HepG2 (cell line): Measurements from ENCODE around the gene KLHL17. TPM values are rescaled to one million over a fixed set of nuclear protein-coding genes. Genes with fewer than 3 reads are reported as not detected.

ENCODE experiments used
- FLYWCH1 ChIP-seq: sonication (generic); formaldehyde crosslinking; IDR thresholded peaks from 2 replicates; pipeline ENCODE4 v1.8.1; 2023; ENCODE audit warnings: mild to moderate bottlenecking, missing genetic modification reagents
- FOSL1 ChIP-seq: sonication (generic); formaldehyde crosslinking; IDR thresholded peaks from 2 replicates; pipeline ENCODE4 v1.9.0; 2021; ENCODE audit warnings: missing genetic modification reagents, borderline replicate concordance
- HNRNPK ChIP-seq: fragments of 200-400 bp; formaldehyde crosslinking; IDR thresholded peaks from 2 replicates; pipeline ENCODE4 v1.6.1; 2018; ENCODE audit warnings: low read length, low read depth, moderate library complexity, mild to moderate bottlenecking; ENCODE audit not compliant: poor library complexity, severe bottlenecking
- IKZF4 ChIP-seq: sonication (generic); formaldehyde crosslinking; IDR thresholded peaks from 2 replicates; pipeline ENCODE4 v1.5.1; 2020; ENCODE audit warnings: borderline replicate concordance, mild to moderate bottlenecking, low read depth, missing genetic modification reagents; ENCODE audit errors: not compliant biosample characterization
- KLF13 ChIP-seq: sonication (generic); formaldehyde crosslinking; IDR thresholded peaks from 2 replicates; pipeline ENCODE4 v1.4.0; 2020; ENCODE audit warnings: mild to moderate bottlenecking, missing genetic modification reagents
- KMT2B ChIP-seq: IDR thresholded peaks from 2 replicates; pipeline ENCODE4 v1.6.1; 2016; ENCODE audit warnings: missing genetic modification reagents, missing compliant biosample characterization
- NFIC ChIP-seq: IDR thresholded peaks from 2 replicates; pipeline ENCODE4 v1.6.1; 2012; ENCODE audit warnings: mild to moderate bottlenecking, low read length, inconsistent platforms
- RARA ChIP-seq: IDR thresholded peaks from 2 replicates; pipeline ENCODE4 v1.6.1; 2016; ENCODE audit warnings: missing genetic modification reagents, missing compliant biosample characterization
- SMYD3 ChIP-seq: sonication (generic); formaldehyde crosslinking; IDR thresholded peaks from 2 replicates; pipeline ENCODE4 v1.8.1; 2023; ENCODE audit warnings: mild to moderate bottlenecking, missing genetic modification reagents
- TBX3 ChIP-seq: fragments of 450-650 bp; IDR thresholded peaks from 2 replicates; pipeline ENCODE4 v1.6.1; 2017; ENCODE audit warnings: antibody characterized with exemption, mild to moderate bottlenecking, inconsistent platforms, borderline replicate concordance
- ZBTB20 ChIP-seq: sonication (generic); formaldehyde crosslinking; IDR thresholded peaks from 2 replicates; pipeline ENCODE4 v1.8.1; 2023; ENCODE audit warnings: missing genetic modification reagents, low read depth, mild to moderate bottlenecking, borderline replicate concordance
- ZNF101 ChIP-seq: sonication (generic); formaldehyde crosslinking; IDR thresholded peaks from 2 replicates; pipeline ENCODE4 v1.4.0; 2020; ENCODE audit warnings: mild to moderate bottlenecking, low read depth, missing genetic modification reagents, borderline replicate concordance
- ZNF17 ChIP-seq: sonication (generic); formaldehyde crosslinking; IDR thresholded peaks from 2 replicates; pipeline ENCODE4 v1.5.0; 2020; ENCODE audit warnings: mild to moderate bottlenecking, missing genetic modification reagents
- ZNF30 ChIP-seq: sonication (generic); formaldehyde crosslinking; IDR thresholded peaks from 2 replicates; pipeline ENCODE4 v1.5.0; 2020; ENCODE audit warnings: mild to moderate bottlenecking, missing genetic modification reagents
- ZNF432 ChIP-seq: sonication (generic); formaldehyde crosslinking; IDR thresholded peaks from 2 replicates; pipeline ENCODE4 v1.5.0; 2020; ENCODE audit warnings: missing genetic modification reagents, mild to moderate bottlenecking, borderline replicate concordance
- ZNF546 ChIP-seq: sonication (generic); formaldehyde crosslinking; conservative IDR thresholded peaks from 2 replicates; pipeline ENCODE4 v1.8.1; 2023; ENCODE audit warnings: mild to moderate bottlenecking, missing genetic modification reagents
- ZNF562 ChIP-seq: sonication (generic); formaldehyde crosslinking; IDR thresholded peaks from 2 replicates; pipeline ENCODE4 v1.8.0; 2022; ENCODE audit warnings: missing genetic modification reagents, borderline replicate concordance
- ZNF775 ChIP-seq: sonication (generic); formaldehyde crosslinking; IDR thresholded peaks from 2 replicates; pipeline ENCODE4 v1.4.0; 2020; ENCODE audit warnings: missing genetic modification reagents, mild to moderate bottlenecking, moderate library complexity, borderline replicate concordance
- ZSCAN29 ChIP-seq: sonication (generic); formaldehyde crosslinking; conservative IDR thresholded peaks from 2 replicates; pipeline ENCODE4 v1.4.0; 2020; ENCODE audit warnings: mild to moderate bottlenecking, missing genetic modification reagents
- polyA plus RNA-seq, 8 experiments: library from polyadenylated mRNA; depleted of rRNA in 3 of 8; stranded (reverse) in 7 of 8; unstranded in 1 of 8; fragments of >200 nt; fragmentation: Illumina TruSeq in 4 of 8; extraction: Trizol in 4 of 8; gene quantifications; 2 replicates each; pipeline versions ENCODE4 v1.2.1 to v1.2.3, GENCODE V29; 2011 to 2016; ENCODE audit warnings: low read depth in 4 of 8, missing spikeins in 1 of 8, mixed read lengths in 1 of 8; ENCODE audit not compliant: insufficient read depth in 1 of 8
- total RNA-seq, 5 experiments: library from RNA; depleted of rRNA; stranded (reverse); fragments of >200 nt; fragmentation: Illumina TruSeq; extraction: Trizol; gene quantifications; 2 replicates each; pipeline ENCODE4 v1.2.3, GENCODE V29; 2016; ENCODE audit warnings: low read depth in 1 of 5
- TF ChIP-seq, protein P1 (sequence below): IDR thresholded peaks from 2 replicates; pipeline ENCODE4 v1.6.1; 2016; ENCODE audit warnings: low read depth, missing genetic modification reagents, missing compliant biosample characterization
- TF ChIP-seq, protein P2 (sequence below): sonication (generic); formaldehyde crosslinking; IDR thresholded peaks from 2 replicates; pipeline ENCODE4 v1.5.0; 2020; ENCODE audit warnings: mild to moderate bottlenecking, missing genetic modification reagents, borderline replicate concordance
- TF ChIP-seq, protein P3 (sequence below): IDR thresholded peaks from 2 replicates; pipeline ENCODE4 v1.6.1; 2016; ENCODE audit warnings: control low read depth

KLHL17 gene
- total and polyA plus RNA-seq, 2 of the 13 experiments (the other 11 are each of a cell fraction or from before 2014, with no cell fraction given) = 9.3 to 24.7 TPM

DNA sequence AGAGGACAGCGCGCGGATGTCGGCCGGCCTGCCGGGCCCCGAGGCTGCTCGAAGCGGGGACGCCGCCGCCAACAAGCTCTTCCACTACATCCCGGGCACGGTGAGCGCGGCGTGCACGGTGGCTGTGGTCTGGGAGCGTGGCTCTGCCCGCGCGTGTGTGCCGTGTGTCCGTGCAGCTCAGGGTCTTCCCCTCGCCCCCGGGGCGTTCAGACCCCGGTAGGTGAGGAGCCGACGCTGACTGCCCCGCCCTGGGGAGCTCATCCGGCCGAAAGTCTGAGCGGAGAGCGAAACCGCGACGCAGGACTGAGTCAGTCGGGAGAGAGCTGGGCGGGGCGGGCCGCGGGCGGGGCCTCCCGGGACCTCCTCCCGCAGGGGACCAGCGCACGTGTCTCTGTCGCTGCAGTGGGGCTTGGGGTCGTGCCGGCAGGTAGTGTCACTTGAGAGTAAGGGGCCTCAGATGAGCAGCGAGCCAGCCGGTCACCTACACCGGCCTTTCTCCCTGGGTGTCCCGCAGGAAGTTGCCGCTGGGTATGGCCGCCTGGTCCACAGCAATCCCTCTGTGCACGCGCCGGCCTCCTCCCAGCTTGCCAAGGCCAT lies 6.4 kb downstream of the KLHL17 start (continued):
- TF ChIP-seq, protein P1, sequence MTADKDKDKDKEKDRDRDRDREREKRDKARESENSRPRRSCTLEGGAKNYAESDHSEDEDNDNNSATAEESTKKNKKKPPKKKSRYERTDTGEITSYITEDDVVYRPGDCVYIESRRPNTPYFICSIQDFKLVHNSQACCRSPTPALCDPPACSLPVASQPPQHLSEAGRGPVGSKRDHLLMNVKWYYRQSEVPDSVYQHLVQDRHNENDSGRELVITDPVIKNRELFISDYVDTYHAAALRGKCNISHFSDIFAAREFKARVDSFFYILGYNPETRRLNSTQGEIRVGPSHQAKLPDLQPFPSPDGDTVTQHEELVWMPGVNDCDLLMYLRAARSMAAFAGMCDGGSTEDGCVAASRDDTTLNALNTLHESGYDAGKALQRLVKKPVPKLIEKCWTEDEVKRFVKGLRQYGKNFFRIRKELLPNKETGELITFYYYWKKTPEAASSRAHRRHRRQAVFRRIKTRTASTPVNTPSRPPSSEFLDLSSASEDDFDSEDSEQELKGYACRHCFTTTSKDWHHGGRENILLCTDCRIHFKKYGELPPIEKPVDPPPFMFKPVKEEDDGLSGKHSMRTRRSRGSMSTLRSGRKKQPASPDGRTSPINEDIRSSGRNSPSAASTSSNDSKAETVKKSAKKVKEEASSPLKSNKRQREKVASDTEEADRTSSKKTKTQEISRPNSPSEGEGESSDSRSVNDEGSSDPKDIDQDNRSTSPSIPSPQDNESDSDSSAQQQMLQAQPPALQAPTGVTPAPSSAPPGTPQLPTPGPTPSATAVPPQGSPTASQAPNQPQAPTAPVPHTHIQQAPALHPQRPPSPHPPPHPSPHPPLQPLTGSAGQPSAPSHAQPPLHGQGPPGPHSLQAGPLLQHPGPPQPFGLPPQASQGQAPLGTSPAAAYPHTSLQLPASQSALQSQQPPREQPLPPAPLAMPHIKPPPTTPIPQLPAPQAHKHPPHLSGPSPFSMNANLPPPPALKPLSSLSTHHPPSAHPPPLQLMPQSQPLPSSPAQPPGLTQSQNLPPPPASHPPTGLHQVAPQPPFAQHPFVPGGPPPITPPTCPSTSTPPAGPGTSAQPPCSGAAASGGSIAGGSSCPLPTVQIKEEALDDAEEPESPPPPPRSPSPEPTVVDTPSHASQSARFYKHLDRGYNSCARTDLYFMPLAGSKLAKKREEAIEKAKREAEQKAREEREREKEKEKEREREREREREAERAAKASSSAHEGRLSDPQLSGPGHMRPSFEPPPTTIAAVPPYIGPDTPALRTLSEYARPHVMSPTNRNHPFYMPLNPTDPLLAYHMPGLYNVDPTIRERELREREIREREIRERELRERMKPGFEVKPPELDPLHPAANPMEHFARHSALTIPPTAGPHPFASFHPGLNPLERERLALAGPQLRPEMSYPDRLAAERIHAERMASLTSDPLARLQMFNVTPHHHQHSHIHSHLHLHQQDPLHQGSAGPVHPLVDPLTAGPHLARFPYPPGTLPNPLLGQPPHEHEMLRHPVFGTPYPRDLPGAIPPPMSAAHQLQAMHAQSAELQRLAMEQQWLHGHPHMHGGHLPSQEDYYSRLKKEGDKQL (CRISPR knock-in tag) = no peak; the same call in 1 of the 2 replicates
- TF ChIP-seq ZNF17 (no peak), ZNF546 (CRISPR knock-in tag) (0 out of 2 replicates have a peak, but pooled peaks have one; percentile 64), ZSCAN29 (CRISPR knock-in tag) (no peak), ZNF432 (CRISPR knock-in tag) (no peak), HNRNPK (no peak), NFIC (no peak), KLF13 (no peak), ZNF562 (CRISPR knock-in tag) (no peak), FLYWCH1 (CRISPR knock-in tag) (no peak), ZNF775 (no peak), KMT2B (peak; percentile 35; the same call in 1 of the 2 replicates), ZBTB20 (CRISPR knock-in tag) (peak; percentile 43; the same call in 1 of the 2 replicates), RARA (CRISPR knock-in tag) (no peak; the same call in 1 of the 2 replicates), ZNF30 (CRISPR knock-in tag) (no peak), IKZF4 (CRISPR knock-in tag) (no peak), ZNF101 (CRISPR knock-in tag) (no peak), SMYD3 (CRISPR knock-in tag) (no peak), TBX3 (no peak), FOSL1 (CRISPR knock-in tag) (no peak)
- TF ChIP-seq, protein P2, sequence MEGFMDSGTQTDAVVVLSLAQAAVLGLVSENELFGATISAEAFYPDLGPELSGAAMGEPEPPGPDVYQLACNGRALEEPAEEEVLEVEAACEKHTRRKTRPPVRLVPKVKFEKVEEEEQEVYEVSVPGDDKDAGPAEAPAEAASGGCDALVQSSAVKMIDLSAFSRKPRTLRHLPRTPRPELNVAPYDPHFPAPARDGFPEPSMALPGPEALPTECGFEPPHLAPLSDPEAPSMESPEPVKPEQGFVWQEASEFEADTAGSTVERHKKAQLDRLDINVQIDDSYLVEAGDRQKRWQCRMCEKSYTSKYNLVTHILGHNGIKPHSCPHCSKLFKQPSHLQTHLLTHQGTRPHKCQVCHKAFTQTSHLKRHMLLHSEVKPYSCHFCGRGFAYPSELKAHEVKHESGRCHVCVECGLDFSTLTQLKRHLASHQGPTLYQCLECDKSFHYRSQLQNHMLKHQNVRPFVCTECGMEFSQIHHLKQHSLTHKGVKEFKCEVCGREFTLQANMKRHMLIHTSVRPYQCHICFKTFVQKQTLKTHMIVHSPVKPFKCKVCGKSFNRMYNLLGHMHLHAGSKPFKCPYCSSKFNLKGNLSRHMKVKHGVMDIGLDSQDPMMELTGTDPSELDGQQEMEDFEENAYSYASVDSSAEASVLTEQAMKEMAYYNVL (CRISPR knock-in tag) = 0 out of 2 replicates have a peak, but pooled peaks have one; percentile 42
- TF ChIP-seq, protein P3, sequence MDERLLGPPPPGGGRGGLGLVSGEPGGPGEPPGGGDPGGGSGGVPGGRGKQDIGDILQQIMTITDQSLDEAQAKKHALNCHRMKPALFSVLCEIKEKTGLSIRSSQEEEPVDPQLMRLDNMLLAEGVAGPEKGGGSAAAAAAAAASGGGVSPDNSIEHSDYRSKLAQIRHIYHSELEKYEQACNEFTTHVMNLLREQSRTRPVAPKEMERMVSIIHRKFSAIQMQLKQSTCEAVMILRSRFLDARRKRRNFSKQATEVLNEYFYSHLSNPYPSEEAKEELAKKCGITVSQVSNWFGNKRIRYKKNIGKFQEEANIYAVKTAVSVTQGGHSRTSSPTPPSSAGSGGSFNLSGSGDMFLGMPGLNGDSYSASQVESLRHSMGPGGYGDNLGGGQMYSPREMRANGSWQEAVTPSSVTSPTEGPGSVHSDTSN (CRISPR knock-in tag) = no peak
